GM21526 (cell line): Measurements from ENCODE around the gene TNFRSF18.
A peak's percentile ranks its signal among the peaks of the same experiment; 100 is the strongest.

ENCODE experiments used
- ATAC-seq: cut with Tn5 transposase; IDR thresholded peaks from one replicate; pipeline ENCODE4 v1.9.1; 2021; ENCODE audit warnings: moderate library complexity; ENCODE audit not compliant: unreplicated experiment, low FRiP score

Gene TNFRSF18

GRCh38 chr1:1240822-1241587 is 34.6 kb upstream of the TNFRSF18 start:
- no peak for ATAC-seq

GRCh38 chr1:1240348-1240732 is 33.9 kb upstream of the TNFRSF18 start:
- no peak for ATAC-seq

GRCh38 chr1:1239614-1240347 is 33.4 kb upstream of the TNFRSF18 start:
- no peak for ATAC-seq

- no peak for ATAC-seq
Measured at GRCh38 chr1:1239227-1239613, 32.8 kb upstream of the TNFRSF18 start.

- no peak for ATAC-seq
Measured at GRCh38 chr1:1238702-1239178, 32.3 kb upstream of the TNFRSF18 start.

- ATAC-seq: no peak
Measured at GRCh38 chr1:1237874-1238701, 31.7 kb upstream of the TNFRSF18 start.

GRCh38 chr1:1236945-1237873 is 30.8 kb upstream of the TNFRSF18 start:
- no peak for ATAC-seq

- ATAC-seq: no peak
Measured at GRCh38 chr1:1236176-1236763, 29.9 kb upstream of the TNFRSF18 start.

GRCh38 chr1:1235016-1235744 is 28.8 kb upstream of the TNFRSF18 start:
- no peak for ATAC-seq

GRCh38 chr1:1234180-1234808 is 27.9 kb upstream of the TNFRSF18 start:
- ATAC-seq: no peak

- no peak for ATAC-seq
Measured at GRCh38 chr1:1233567-1233892, 27.1 kb upstream of the TNFRSF18 start.

- no peak for ATAC-seq
Measured at GRCh38 chr1:1232796-1233566, 26.6 kb upstream of the TNFRSF18 start.

GRCh38 chr1:1232208-1232795 is 25.9 kb upstream of the TNFRSF18 start, which contains the start of gene B3GALT6:
B3GALT6 (plus strand) TSS chr1:1232237; CDS start chr1:1232279, 42 bp downstream.
- ATAC-seq: peak; percentile 11

GRCh38 chr1:1231400-1232207 is 25.2 kb upstream of the TNFRSF18 start, which contains the start of gene SDF4:
SDF4 (minus strand) TSS chr1:1232001; CDS start chr1:1228772, 3,229 bp downstream.
- peak; percentile 77 for ATAC-seq

- ATAC-seq: no peak
Measured at GRCh38 chr1:1230656-1231399, 24.4 kb upstream of the TNFRSF18 start.

- ATAC-seq: no peak
Measured at GRCh38 chr1:1229770-1230169, 23.4 kb upstream of the TNFRSF18 start.
